Vagina (tissue), 2 donors: ENCODE measurements around the gene DNAH2.

ENCODE experiments used
- CTCF ChIP-seq, 3 experiments: fragments of 450-650 bp in 2 of 3; fragments of 200-600 bp in 1 of 3; sonication (generic) in 1 of 3; IDR thresholded peaks; one replicate each; pipeline ENCODE4 v1.5.1; 2017 to 2019; ENCODE audit warnings: antibody characterized with exemption in 3 of 3, mild to moderate bottlenecking in 2 of 3, moderate library complexity in 2 of 3
- POLR2A ChIP-seq, 2 donors: fragments of 450-650 bp; IDR thresholded peaks; one replicate each; pipeline ENCODE4 v1.6.1; 2017; ENCODE audit warnings: antibody characterized with exemption in 2 of 2, mild to moderate bottlenecking in 2 of 2, moderate library complexity in 2 of 2
- POLR2AphosphoS5 ChIP-seq, 2 donors: sonication (generic); formaldehyde crosslinking; IDR thresholded peaks; one replicate each; pipeline ENCODE4 v1.9.0; 2017; ENCODE audit warnings: antibody characterized with exemption in 2 of 2, mild to moderate bottlenecking in 2 of 2, low read depth in 1 of 2; ENCODE audit not compliant: insufficient read depth in 1 of 2

- no peak for TF ChIP-seq POLR2A (IDR thresholded peaks at IDR 0.05)
- TF ChIP-seq CTCF (IDR thresholded peaks at IDR 0.05), result no peak
- no peak for TF ChIP-seq POLR2AphosphoS5 (IDR thresholded peaks at IDR 0.05; ENCODE audit: insufficient read depth in 1 of 2, low read depth in 1 of 2)
These were observed 99.5 kb downstream of the DNAH2 start for GRCh38 chr17:7816926-7817642.
